ENCODE data around the gene RBM48.

Gene RBM48

GRCh38 chr7:92546856-92547497 is 18.4 kb downstream of the RBM48 start:
- no peak for DNase-seq

- no peak for DNase-seq
Observed at GRCh38 chr7:92547579-92547978, 19.0 kb downstream of the RBM48 start.

- no peak for DNase-seq
Observed at GRCh38 chr7:92550194-92550593, 21.6 kb downstream of the RBM48 start.

GRCh38 chr7:92557249-92557648 is 28.7 kb downstream of the RBM48 start:
- DNase-seq, result no peak

GRCh38 chr7:92557808-92558362 is 29.3 kb downstream of the RBM48 start:
- no peak for DNase-seq

- no peak for DNase-seq
Observed at GRCh38 chr7:92560602-92561001, 32.0 kb downstream of the RBM48 start.

GRCh38 chr7:92563345-92563744 is 34.8 kb downstream of the RBM48 start:
- no peak for DNase-seq

- DNase-seq, result no peak
Observed at GRCh38 chr7:92567460-92567859, 38.9 kb downstream of the RBM48 start.

GRCh38 chr7:92569137-92569536 is 40.5 kb downstream of the RBM48 start:
- no peak for DNase-seq

- DNase-seq, result no peak
Observed at GRCh38 chr7:92576296-92576695, 47.7 kb downstream of the RBM48 start.

- no peak for DNase-seq
Observed at GRCh38 chr7:92582948-92583347, 54.4 kb downstream of the RBM48 start.

- DNase-seq, result no peak
Observed at GRCh38 chr7:92584953-92585352, 56.4 kb downstream of the RBM48 start.

- DNase-seq, result no peak
Observed at GRCh38 chr7:92586403-92586802, 57.8 kb downstream of the RBM48 start.

GRCh38 chr7:92586841-92587240 is 58.2 kb downstream of the RBM48 start:
- no peak for DNase-seq

All from NCI-H1930 (cell line).